GM23248 (cell line): ENCODE results near the gene CCDC85C. TPM values are rescaled to one million over a fixed set of nuclear protein-coding genes. Genes with fewer than 3 reads are reported as not detected.

Experiments used
- DNase-seq: peaks from one replicate; pipeline ENCODE4 v3.0.0-alpha.2; 2015
- H2AFZ ChIP-seq: fragments of 200-600 bp; sonication (generic); 2 replicates; pipeline ENCODE4 v1.6.1; 2016; ENCODE audit warnings: antibody characterized with exemption
- H3F3A ChIP-seq: fragments of 200-600 bp; sonication (generic); 2 replicates; pipeline ENCODE4 v1.6.1; 2016; ENCODE audit warnings: mild to moderate bottlenecking, antibody characterized with exemption, mixed run types; ENCODE audit not compliant: insufficient read depth
- H3K27ac ChIP-seq: fragments of 200-600 bp; sonication (generic); 2 replicates; pipeline ENCODE4 v1.5.1; 2016; ENCODE audit warnings: mild to moderate bottlenecking
- H3K27me3 ChIP-seq: fragments of 200-600 bp; sonication (generic); replicated peaks from 2 replicates; pipeline ENCODE4 v1.6.1; 2016; ENCODE audit warnings: mild to moderate bottlenecking; ENCODE audit not compliant: insufficient read depth
- H3K36me3 ChIP-seq: fragments of 200-600 bp; sonication (generic); 2 replicates; pipeline ENCODE4 v1.6.1; 2016; ENCODE audit warnings: low read depth, mild to moderate bottlenecking
- H3K4me1 ChIP-seq: fragments of 200-600 bp; sonication (generic); 2 replicates; pipeline ENCODE4 v1.6.1; 2016; ENCODE audit warnings: mild to moderate bottlenecking; ENCODE audit not compliant: insufficient read depth
- H3K4me2 ChIP-seq: fragments of 200-600 bp; sonication (generic); one replicate; pipeline ENCODE4 v1.6.1; 2016; ENCODE audit warnings: mild to moderate bottlenecking; ENCODE audit not compliant: unreplicated experiment
- H3K4me3 ChIP-seq: fragments of 200-600 bp; sonication (generic); 2 replicates; pipeline ENCODE4 v1.5.1; 2016; ENCODE audit warnings: mild to moderate bottlenecking
- H3K79me2 ChIP-seq: fragments of 200-600 bp; sonication (generic); 2 replicates; pipeline ENCODE4 v1.6.1; 2016; ENCODE audit warnings: mild to moderate bottlenecking; ENCODE audit not compliant: insufficient read depth
- H3K9ac ChIP-seq: fragments of 200-600 bp; sonication (generic); 2 replicates; pipeline ENCODE4 v1.6.1; 2016; ENCODE audit warnings: mild to moderate bottlenecking
- H3K9me2 ChIP-seq: fragments of 200-600 bp; sonication (generic); 2 replicates; pipeline ENCODE4 v1.6.1; 2016; ENCODE audit warnings: mixed run types, mild to moderate bottlenecking, moderate library complexity; ENCODE audit not compliant: insufficient read depth
- H3K9me3 ChIP-seq: fragments of 200-600 bp; sonication (generic); one replicate; pipeline ENCODE4 v1.6.1; 2017; ENCODE audit warnings: low read depth
- H4K20me1 ChIP-seq: fragments of 200-600 bp; sonication (generic); 2 replicates; pipeline ENCODE4 v1.6.0; 2016; ENCODE audit not compliant: insufficient read depth
- EZH2 ChIP-seq: fragments of 200-600 bp; sonication (generic); IDR thresholded peaks from 2 replicates; pipeline ENCODE4 v1.6.1; 2018; ENCODE audit warnings: antibody characterized with exemption, mild to moderate bottlenecking; ENCODE audit not compliant: insufficient read depth, poor library complexity, severe bottlenecking
- EZH2phosphoT487 ChIP-seq: fragments of 200-600 bp; sonication (generic); IDR thresholded peaks from 2 replicates; pipeline ENCODE4 v1.6.1; 2018; ENCODE audit warnings: antibody characterized with exemption, moderate library complexity, mild to moderate bottlenecking, low read depth; ENCODE audit not compliant: insufficient read depth
- WGBS, 2 experiments: methylation state at CpG; one replicate each; pipeline ENCODE4 v1.1.6; 2015 to 2017; ENCODE audit warnings: low lambda C conversion rate in 2 of 2, low coverage in 1 of 2; ENCODE audit errors: missing lambda C conversion rate in 2 of 2; 5-methylcytosine and 5-hydroxymethylcytosine counted together
- in situ Hi-C: fragments of 300-500 bp; cut with MboI; formaldehyde crosslinking; loops from 2 replicates; pipeline ENCODE4 v1.15.0; 2020
- polyA plus RNA-seq: library from polyadenylated mRNA; unstranded; fragments of >200 nt; fragmentation: Nextera tagmentation; extraction: Ambion mirVana; gene quantifications from 2 replicates; pipeline ENCODE4 v1.2.1, GENCODE V29; 2016
- total RNA-seq: library from RNA; depleted of rRNA; stranded (reverse); fragments of >200 nt; shearing (Covaris generic); gene quantifications from 2 replicates; pipeline ENCODE4 v1.2.3, GENCODE V29; 2014

The CCDC85C gene
- total and polyA plus RNA-seq, 2 experiments from 2014 or later: 0.68 to 11.0 TPM

DNA sequence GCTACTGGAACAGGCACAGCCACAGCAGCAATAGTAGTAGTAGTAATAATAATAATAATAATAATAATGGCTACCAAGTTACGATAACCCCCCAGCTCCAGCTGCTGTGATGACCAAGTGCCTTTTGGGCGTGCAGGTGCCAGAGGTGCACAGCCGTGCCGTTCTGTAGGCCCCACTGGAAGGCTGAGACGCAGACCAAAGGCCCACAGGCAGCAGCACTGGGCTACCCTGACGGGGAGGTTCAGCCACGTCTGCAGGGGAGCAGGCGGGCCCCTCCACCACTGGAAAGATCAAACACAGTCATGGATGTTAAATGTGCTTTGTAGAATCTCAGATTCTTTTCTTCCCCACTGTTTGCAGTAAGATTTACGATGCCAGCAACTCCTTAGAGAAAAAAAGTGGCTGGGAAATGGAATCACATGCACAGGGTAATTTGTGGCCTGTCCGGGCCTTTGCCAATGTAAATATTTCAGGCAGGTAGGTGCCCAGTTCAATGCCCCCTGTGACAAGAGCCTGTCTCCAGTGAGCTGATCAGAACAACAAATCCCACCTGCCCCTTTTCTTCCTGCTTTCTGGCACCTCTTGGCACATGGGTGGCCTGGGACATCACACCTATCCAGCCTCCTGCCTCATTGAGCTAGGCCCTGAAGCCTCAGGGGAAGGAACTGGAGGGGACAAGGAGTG, 32.6 kb downstream of the CCDC85C start:
- Histone ChIP-seq H3K9me3 (no peaks in the 10 kb centered on the region), H3K4me3 (no peak overlapping the region), H4K20me1 (no peaks in the 10 kb centered on the region), H2AFZ (no peak overlapping the region), H3K27ac (no peak overlapping the region), H3K9ac (no peak overlapping the region), H3K4me2 (no peak overlapping the region), H3K27me3 (no peaks in the 10 kb centered on the region), H3K36me3 (no peaks in the 10 kb centered on the region), H3F3A (no peaks in the 10 kb centered on the region), H3K9me2 (no peaks in the 10 kb centered on the region), H3K4me1 (peaks cover 20% of the 10 kb centered on the region), H3K79me2 (no peaks in the 10 kb centered on the region)
- TF ChIP-seq EZH2phosphoT487: no peak
- TF ChIP-seq EZH2: no peak
- in situ Hi-C loops: no loop called here
- WGBS, 2 experiments: 78 to 84% methylated on average over 10 of the region's 10 CpGs
- DNase-seq: no peak

DNA sequence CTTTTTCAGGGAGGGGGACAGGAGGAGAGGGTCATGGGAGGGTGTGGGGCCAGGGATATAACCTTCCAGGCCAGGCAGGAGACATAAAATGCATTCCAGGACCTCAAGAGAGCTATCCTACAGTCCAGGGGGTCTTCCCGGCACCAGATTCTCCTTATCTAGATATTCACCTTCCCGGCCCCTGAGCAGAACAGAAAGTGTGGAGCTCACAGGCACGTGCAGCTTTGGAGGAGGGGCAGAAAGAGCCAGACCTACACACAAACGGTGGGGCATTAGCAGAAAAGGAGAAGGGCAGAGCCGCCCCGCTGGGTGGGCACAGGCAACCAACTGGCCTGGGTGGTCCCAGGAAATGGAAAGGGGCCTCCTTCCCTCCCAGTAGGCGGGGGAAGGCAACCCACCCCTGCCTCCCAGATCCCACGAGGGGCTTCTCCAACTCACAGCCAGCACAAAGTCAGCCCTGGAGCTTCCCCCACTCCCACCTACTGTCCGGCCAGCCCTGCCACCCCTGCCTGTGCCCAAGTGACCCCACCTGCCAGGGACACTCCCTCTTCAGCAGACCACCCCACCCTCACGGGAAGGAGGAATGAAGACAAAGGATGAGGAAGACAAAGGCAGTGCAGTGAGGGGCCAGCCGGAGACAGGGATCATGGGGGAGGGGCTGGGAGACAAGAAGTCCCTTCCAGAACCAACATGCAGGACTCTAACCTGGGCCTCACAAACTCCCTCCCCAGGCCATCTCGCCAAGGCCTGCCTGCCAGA, 33.3 kb downstream of the CCDC85C start:
- Histone ChIP-seq H3K4me2 (no peak overlapping the region), H3K27ac (no peak overlapping the region), H3K36me3 (no peaks in the 10 kb centered on the region), H3K9ac (no peak overlapping the region), H3K79me2 (no peaks in the 10 kb centered on the region), H4K20me1 (no peaks in the 10 kb centered on the region), H3K4me1 (peaks cover 19% of the 10 kb centered on the region), H2AFZ (no peak overlapping the region), H3K9me3 (no peaks in the 10 kb centered on the region), H3K9me2 (no peaks in the 10 kb centered on the region), H3F3A (no peaks in the 10 kb centered on the region), H3K4me3 (no peak overlapping the region), H3K27me3 (no peaks in the 10 kb centered on the region)
- TF ChIP-seq EZH2 (no peak), EZH2phosphoT487 (no peak)
- 79 to 82% methylated on average over 10 to 12 of the region's 12 CpGs for WGBS, 2 experiments
- in situ Hi-C loops: no loop called here
- no peak for DNase-seq

DNA sequence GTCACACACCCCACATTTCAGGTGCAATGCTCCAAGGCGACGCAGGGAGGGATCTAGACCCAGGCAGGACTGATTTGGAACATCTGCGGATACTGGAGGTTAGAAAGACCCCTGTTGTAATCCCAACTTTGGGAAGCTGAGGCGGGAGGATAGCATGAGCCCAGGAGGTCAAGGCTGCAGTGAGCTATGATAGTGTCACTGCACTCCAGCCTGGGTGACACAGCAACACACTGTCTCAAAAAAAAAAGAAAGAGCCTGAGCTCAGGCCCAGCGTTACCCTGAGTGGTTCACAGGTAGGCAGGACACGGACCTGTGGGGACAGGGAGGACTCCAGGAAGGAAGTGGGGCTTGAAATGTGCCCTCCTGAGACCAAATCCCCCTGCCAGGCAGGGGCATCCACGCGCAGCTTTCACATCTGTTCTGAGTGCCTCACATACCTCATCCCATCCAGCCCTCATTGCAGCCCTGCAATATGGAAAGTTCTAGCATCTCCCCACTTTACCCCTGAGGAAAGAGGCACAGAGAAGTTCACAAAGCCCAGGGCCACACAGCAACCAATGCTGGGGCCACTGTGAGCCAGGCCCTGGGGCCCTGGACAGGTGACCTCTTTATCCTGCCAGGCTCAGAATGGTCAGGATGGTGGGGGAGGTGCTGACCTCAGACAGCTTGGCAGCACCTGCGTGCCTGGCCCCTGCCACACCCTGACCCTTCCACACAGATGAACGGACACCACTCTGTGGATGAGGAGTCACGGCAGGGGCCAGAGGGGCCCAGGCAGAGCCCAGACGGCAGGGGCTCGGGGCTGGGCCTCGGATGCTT, 34.1 kb downstream of the CCDC85C start:
- no peak for TF ChIP-seq EZH2
- no peak for TF ChIP-seq EZH2phosphoT487
- DNase-seq: no peak
- Histone ChIP-seq H3K27me3 (no peaks in the 10 kb centered on the region), H3K9me3 (no peaks in the 10 kb centered on the region), H3K4me3 (no peak overlapping the region), H2AFZ (no peak overlapping the region), H3K4me2 (no peak overlapping the region), H3K4me1 (peaks cover 11% of the 10 kb centered on the region), H3K9me2 (no peaks in the 10 kb centered on the region), H3K27ac (no peak overlapping the region), H3F3A (no peaks in the 10 kb centered on the region), H3K36me3 (no peaks in the 10 kb centered on the region), H4K20me1 (no peaks in the 10 kb centered on the region), H3K9ac (no peak overlapping the region), H3K79me2 (no peaks in the 10 kb centered on the region)
- in situ Hi-C loops: no loop called here
- WGBS, 2 experiments: 77% methylated on average over 12 to 14 of the region's 14 CpGs
